Ishikawa (cell line): ENCODE measurements around the gene TECPR2.

ENCODE experiments used
- CEBPB ChIP-seq: IDR thresholded peaks from 2 replicates; pipeline ENCODE4 v1.6.1; 2012
- CREB1 ChIP-seq: IDR thresholded peaks from 2 replicates; pipeline ENCODE4 v1.6.1; 2012; ENCODE audit warnings: low read depth
- EGR1 ChIP-seq: IDR thresholded peaks from 2 replicates; pipeline ENCODE4 v1.6.1; 2012
- EP300 ChIP-seq: IDR thresholded peaks from 2 replicates; pipeline ENCODE4 v1.6.1; 2012; ENCODE audit warnings: borderline replicate concordance
- FOXM1 ChIP-seq: IDR thresholded peaks from 2 replicates; pipeline ENCODE4 v1.6.1; 2012; ENCODE audit warnings: low read depth, borderline replicate concordance
- MAX ChIP-seq: IDR thresholded peaks from 2 replicates; pipeline ENCODE4 v1.6.1; 2012
- NFIC ChIP-seq: IDR thresholded peaks from 2 replicates; pipeline ENCODE4 v1.6.1; 2012
- RAD21 ChIP-seq: IDR thresholded peaks from 2 replicates; pipeline ENCODE4 v1.6.1; 2012; ENCODE audit warnings: low read depth
- REST ChIP-seq: IDR thresholded peaks from 2 replicates; pipeline ENCODE4 v1.6.1; 2012; ENCODE audit warnings: low read depth, mild to moderate bottlenecking
- TAF1 ChIP-seq: IDR thresholded peaks from 2 replicates; pipeline ENCODE4 v1.6.1; 2012; ENCODE audit warnings: low read depth, mild to moderate bottlenecking
- TCF12 ChIP-seq: IDR thresholded peaks from 2 replicates; pipeline ENCODE4 v1.6.1; 2012; ENCODE audit warnings: low read depth
- TEAD4 ChIP-seq: IDR thresholded peaks from 2 replicates; pipeline ENCODE4 v1.6.1; 2012
- USF1 ChIP-seq: IDR thresholded peaks from 2 replicates; pipeline ENCODE4 v1.6.1; 2012
- YY1 ChIP-seq: IDR thresholded peaks from 2 replicates; pipeline ENCODE4 v1.6.1; 2012; ENCODE audit warnings: low read depth
- ZBTB7A ChIP-seq: IDR thresholded peaks from 2 replicates; pipeline ENCODE4 v1.6.1; 2012; ENCODE audit warnings: low read depth

TECPR2 gene

GRCh38 chr14:102451064-102451352 lies 88.3 kb downstream of the TECPR2 start:
- TF ChIP-seq CREB1 (no peak), RAD21 (no peak), EP300 (no peak), NFIC (no peak), TEAD4 (no peak), USF1 (no peak), TAF1 (no peak)

- TF ChIP-seq TAF1: no peak
- no peak for TF ChIP-seq TCF12
- no peak for TF ChIP-seq CEBPB
- TF ChIP-seq RAD21: no peak
- no peak for TF ChIP-seq USF1
- no peak for TF ChIP-seq REST
- no peak for TF ChIP-seq ZBTB7A
- no peak for TF ChIP-seq CREB1
- no peak for TF ChIP-seq EP300
- TF ChIP-seq MAX: no peak
- no peak for TF ChIP-seq FOXM1
- TF ChIP-seq YY1: no peak
- no peak for TF ChIP-seq EGR1
These were observed 89.6 kb downstream of the TECPR2 start for GRCh38 chr14:102452302-102452701.

- TF ChIP-seq RAD21 (no peak), CREB1 (no peak), TCF12 (no peak), YY1 (no peak), EP300 (no peak), TEAD4 (no peak), NFIC (no peak), REST (no peak), MAX (no peak), USF1 (no peak), EGR1 (no peak), TAF1 (no peak), FOXM1 (no peak), CEBPB (no peak), ZBTB7A (no peak)
These were observed 92.0 kb downstream of the TECPR2 start for GRCh38 chr14:102454711-102455110.

- TF ChIP-seq TAF1 (no peak), MAX (no peak), CREB1 (no peak), TEAD4 (no peak), EP300 (no peak), REST (no peak), ZBTB7A (no peak), TCF12 (no peak)
These were observed 94.8 kb downstream of the TECPR2 start for GRCh38 chr14:102457509-102457908.
